Cardiac septum (tissue), 1 donor: ENCODE measurements around the gene AKT3. TPM values are rescaled to one million over a fixed set of nuclear protein-coding genes. Genes with fewer than 3 reads are reported as not detected.

ENCODE experiments used
- DNase-seq: peaks from one replicate; pipeline ENCODE4 v3.0.0-alpha.2; 2020; ENCODE audit warnings: low spot score
- intact Hi-C: fragments of 100-400 bp; cut with DNase I; formaldehyde crosslinking; loops from one replicate; pipeline ENCODE4 v1.14.0; 2022
- total RNA-seq: library from RNA; stranded (reverse); fragmentation: NEBNext Ultra II Directional; extraction: Animal tissue kit (Norgen Biotek cat#: 25700); gene quantifications from one replicate; pipeline ENCODE4 v1.2.1, GENCODE V29; 2021
- donor health status: DM: no; HTN: no; CAD: no.

Gene AKT3
- total RNA-seq, 1 donor from 2014 or later = 24.4 TPM

- intact Hi-C loops = no loop called here
- DNase-seq = no peak
These were observed 349.0 kb downstream of the AKT3 start for GRCh38 chr1:243501002-243501401.

GRCh38 chr1:243500512-243500911, 349.5 kb downstream of the AKT3 start:
- no peak for DNase-seq
- intact Hi-C loops = no loop called here

GRCh38 chr1:243499711-243500110, 350.3 kb downstream of the AKT3 start:
- DNase-seq = no peak
- intact Hi-C loops = no loop called here

GRCh38 chr1:243499248-243499647, 350.8 kb downstream of the AKT3 start:
- intact Hi-C loops = no loop called here
- no peak for DNase-seq

GRCh38 chr1:243497939-243498681, 351.9 kb downstream of the AKT3 start:
- intact Hi-C loops = no loop called here
- no peak for DNase-seq

GRCh38 chr1:243496806-243497205, 353.2 kb downstream of the AKT3 start:
- no peak for DNase-seq
- intact Hi-C loops = no loop called here

GRCh38 chr1:243496187-243496646, 353.8 kb downstream of the AKT3 start:
- DNase-seq = no peak
- intact Hi-C loops = no loop called here

GRCh38 chr1:243495442-243496186, 354.4 kb downstream of the AKT3 start:
- intact Hi-C loops = no loop called here
- no peak for DNase-seq

GRCh38 chr1:243494741-243495431, 355.2 kb downstream of the AKT3 start:
- no peak for DNase-seq
- intact Hi-C loops = no loop called here

GRCh38 chr1:243493156-243494129, 356.6 kb downstream of the AKT3 start:
- intact Hi-C loops = no loop called here
- no peak for DNase-seq

GRCh38 chr1:243490748-243491686, 359.0 kb downstream of the AKT3 start:
- DNase-seq = no peak
- intact Hi-C loops = no loop called here

- intact Hi-C loops = loop anchor here (10.0 kb wide), 1 partner anchor 265 kb away; no protein-coding TSS in a partner anchor
- no peak for DNase-seq
These were observed 360.1 kb downstream of the AKT3 start for GRCh38 chr1:243489681-243490546.

- DNase-seq = no peak
- intact Hi-C loops = loop anchor here (10.0 kb wide), 1 partner anchor 266 kb away; no protein-coding TSS in a partner anchor
These were observed 360.9 kb downstream of the AKT3 start for GRCh38 chr1:243489158-243489527.

GRCh38 chr1:243488459-243489157, 361.4 kb downstream of the AKT3 start:
- DNase-seq = no peak
- intact Hi-C loops = loop anchor here (10.0 kb wide), 1 partner anchor 266 kb away; no protein-coding TSS in a partner anchor

- no peak for DNase-seq
- intact Hi-C loops = loop anchor here (10.0 kb wide), 1 partner anchor 267 kb away; no protein-coding TSS in a partner anchor
These were observed 362.3 kb downstream of the AKT3 start for GRCh38 chr1:243487649-243488227.

- no peak for DNase-seq
- intact Hi-C loops = loop anchor here (10.0 kb wide), 1 partner anchor 268 kb away; no protein-coding TSS in a partner anchor
These were observed 362.9 kb downstream of the AKT3 start for GRCh38 chr1:243487036-243487648.
